Tibial nerve (tissue), 4 donors: ENCODE results near the gene TNIK. TPM values are rescaled to one million over a fixed set of nuclear protein-coding genes. Genes with fewer than 3 reads are reported as not detected.

ENCODE experiments used
- DNase-seq, 2 donors: peaks; one replicate each; pipeline ENCODE4 v3.0.0-alpha.2; 2019; ENCODE audit warnings: low spot score in 2 of 2
- H3K27ac ChIP-seq, 4 donors: fragments of 200-600 bp; sonication (generic) in 3 of 4; one replicate each; pipeline ENCODE4 v1.5.1; 2017 to 2019; ENCODE audit warnings: mild to moderate bottlenecking in 1 of 4
- H3K27me3 ChIP-seq, 2 donors: fragments of 200-600 bp; sonication (generic) in 1 of 2; one replicate each; pipeline versions ENCODE4 v1.5.1 to v1.6.0; 2017 to 2019
- H3K36me3 ChIP-seq, 3 donors: fragments of 200-600 bp; sonication (generic); one replicate each; pipeline ENCODE4 v1.5.1; 2018 to 2019
- H3K4me1 ChIP-seq, 4 donors: fragments of 200-600 bp; sonication (generic) in 3 of 4; one replicate each; pipeline ENCODE4 v1.5.1; 2017 to 2019
- H3K4me3 ChIP-seq, 4 donors: fragments of 200-600 bp; sonication (generic) in 3 of 4; one replicate each; pipeline ENCODE4 v1.5.1; 2017 to 2019; ENCODE audit warnings: mild to moderate bottlenecking in 1 of 4, moderate library complexity in 1 of 4
- H3K9me3 ChIP-seq, 4 donors: fragments of 200-600 bp; sonication (generic) in 3 of 4; one replicate each; pipeline ENCODE4 v1.5.1; 2017 to 2019
- EP300 ChIP-seq, 2 donors: sonication (generic); formaldehyde crosslinking; IDR thresholded peaks; one replicate each; pipeline ENCODE4 v1.6.1; 2017; ENCODE audit warnings: antibody characterized with exemption in 2 of 2, mild to moderate bottlenecking in 1 of 2
- POLR2A ChIP-seq, 2 donors: fragments of 450-650 bp; IDR thresholded peaks; one replicate each; pipeline ENCODE4 v1.6.1; 2017; ENCODE audit warnings: antibody characterized with exemption in 2 of 2, mild to moderate bottlenecking in 2 of 2, moderate library complexity in 2 of 2
- WGBS, 2 donors: methylation state at CpG; one replicate each; pipeline ENCODE4 v1.1.5; 2018; 5-methylcytosine and 5-hydroxymethylcytosine counted together
- total RNA-seq, 4 donors: library from RNA; depleted of rRNA; stranded (reverse); fragments of >200 nt; gene quantifications; one replicate each; pipeline ENCODE4 v1.1.0, GENCODE V29; 2016
- TF ChIP-seq, protein P1 (sequence below), 5 experiments: fragments of 200-600 bp in 3 of 5; fragments of 450-650 bp in 2 of 5; sonication (generic) in 3 of 5; IDR thresholded peaks; one replicate each; pipeline ENCODE4 v1.5.1; 2016 to 2019; ENCODE audit warnings: antibody characterized with exemption in 5 of 5, mild to moderate bottlenecking in 3 of 5, moderate library complexity in 2 of 5

TNIK gene
- total RNA-seq, 4 donors from 2014 or later: 5.4 to 11.1 (median 7.5) TPM

DNA sequence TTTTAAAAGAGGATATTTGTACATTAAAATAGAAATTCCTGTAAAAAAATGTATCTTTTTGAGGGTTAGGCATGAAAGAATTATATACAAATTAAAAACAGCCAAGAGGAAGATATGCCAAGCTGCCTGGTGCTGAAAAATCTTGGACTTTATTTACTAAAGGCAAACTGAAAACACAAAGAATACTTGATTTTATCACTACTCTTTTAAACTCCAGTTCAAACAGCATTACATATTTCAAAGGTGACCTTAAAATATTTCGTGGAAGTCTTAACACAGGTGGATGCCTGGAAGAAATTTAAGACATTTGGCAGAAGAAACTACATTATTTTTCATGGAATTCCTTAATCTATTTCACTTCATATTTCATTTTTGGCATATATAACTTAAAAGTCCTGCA is 332.6 kb downstream of the TNIK start:
- Histone ChIP-seq H3K4me1 (peaks cover 0 to 12% (median 3%) of the 10 kb centered on the region in 4 donors), H3K27ac (no peak overlapping the region), H3K27me3 (no peaks in the 10 kb centered on the region), H3K4me3 (no peak overlapping the region), H3K9me3 (no peaks in the 10 kb centered on the region), H3K36me3 (no peaks in the 10 kb centered on the region)
- 80 to 81% methylated on average over 1 of the region's 1 CpG for WGBS, 2 donors
- TF ChIP-seq POLR2A (IDR thresholded peaks at IDR 0.05) (no peak), EP300 (IDR thresholded peaks at IDR 0.05) (no peak)
- no peak for DNase-seq

DNA sequence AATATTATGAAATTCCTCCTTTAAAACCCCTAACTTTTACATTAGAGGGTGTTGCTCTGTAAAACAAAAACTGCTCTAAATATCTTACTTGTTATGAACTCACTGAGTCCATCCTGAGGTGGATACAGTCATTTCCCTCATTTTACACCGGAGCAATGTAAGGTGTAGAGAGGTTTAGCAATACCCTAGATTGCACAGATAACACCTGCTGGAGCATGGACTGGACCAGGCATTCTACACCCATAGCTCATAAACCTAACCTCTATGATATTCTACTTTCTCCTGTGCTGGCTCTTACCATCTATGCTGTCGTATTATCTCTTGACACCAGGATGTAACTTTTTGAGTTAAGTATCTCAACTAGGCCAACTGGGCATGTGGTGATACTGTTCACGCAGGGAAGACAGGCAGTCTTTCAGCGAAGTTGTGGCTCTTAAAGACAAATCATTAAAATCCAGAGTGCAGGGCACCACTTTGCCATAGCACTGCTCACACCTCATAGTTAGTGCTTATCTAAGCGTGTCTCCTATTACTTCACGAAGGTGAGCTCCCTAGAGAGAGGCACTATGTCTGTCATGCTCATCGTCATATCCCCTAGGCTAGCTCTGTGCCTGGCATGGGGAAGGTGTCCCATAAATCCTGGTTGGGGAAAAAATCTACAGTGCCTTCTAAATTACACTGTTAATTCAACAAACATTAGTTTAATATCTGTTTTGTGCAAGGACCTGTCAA is 333.6 kb downstream of the TNIK start:
- WGBS, 2 donors: 94 to 95% methylated on average over 7 of the region's 7 CpGs
- no peak for DNase-seq

DNA sequence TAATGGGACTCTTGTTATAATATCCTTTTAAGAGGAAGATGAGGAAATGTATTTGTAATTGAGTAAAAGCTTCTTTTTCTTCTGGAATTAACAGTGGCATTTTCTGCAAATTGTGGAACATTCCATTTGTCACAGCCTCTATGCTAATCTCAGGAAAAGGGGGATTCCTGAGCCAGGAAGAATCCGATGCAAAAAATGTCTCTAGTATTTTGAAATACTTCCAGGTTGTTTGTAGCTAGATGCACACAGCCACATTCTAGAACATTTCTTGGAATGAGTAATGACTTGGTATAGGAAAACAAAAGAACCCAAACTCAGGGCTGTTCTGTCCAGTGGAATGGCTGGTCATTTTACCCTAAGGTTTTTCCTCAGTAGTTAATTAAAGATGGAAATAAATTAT is 335.2 kb downstream of the TNIK start:
- no peaks in the 10 kb centered on the region for H3K36me3 ChIP-seq
- no peak overlapping the region for H3K4me3 ChIP-seq
- 11 to 19% methylated on average over 1 of the region's 1 CpG for WGBS, 2 donors
- no peak overlapping the region for H3K27ac ChIP-seq
- no peak for TF ChIP-seq POLR2A (IDR thresholded peaks at IDR 0.05)
- TF ChIP-seq, protein P1, sequence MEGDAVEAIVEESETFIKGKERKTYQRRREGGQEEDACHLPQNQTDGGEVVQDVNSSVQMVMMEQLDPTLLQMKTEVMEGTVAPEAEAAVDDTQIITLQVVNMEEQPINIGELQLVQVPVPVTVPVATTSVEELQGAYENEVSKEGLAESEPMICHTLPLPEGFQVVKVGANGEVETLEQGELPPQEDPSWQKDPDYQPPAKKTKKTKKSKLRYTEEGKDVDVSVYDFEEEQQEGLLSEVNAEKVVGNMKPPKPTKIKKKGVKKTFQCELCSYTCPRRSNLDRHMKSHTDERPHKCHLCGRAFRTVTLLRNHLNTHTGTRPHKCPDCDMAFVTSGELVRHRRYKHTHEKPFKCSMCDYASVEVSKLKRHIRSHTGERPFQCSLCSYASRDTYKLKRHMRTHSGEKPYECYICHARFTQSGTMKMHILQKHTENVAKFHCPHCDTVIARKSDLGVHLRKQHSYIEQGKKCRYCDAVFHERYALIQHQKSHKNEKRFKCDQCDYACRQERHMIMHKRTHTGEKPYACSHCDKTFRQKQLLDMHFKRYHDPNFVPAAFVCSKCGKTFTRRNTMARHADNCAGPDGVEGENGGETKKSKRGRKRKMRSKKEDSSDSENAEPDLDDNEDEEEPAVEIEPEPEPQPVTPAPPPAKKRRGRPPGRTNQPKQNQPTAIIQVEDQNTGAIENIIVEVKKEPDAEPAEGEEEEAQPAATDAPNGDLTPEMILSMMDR (IDR thresholded peaks at IDR 0.05): no peak
- DNase-seq: no peak
- no peaks in the 10 kb centered on the region for H3K27me3 ChIP-seq
- H3K9me3 ChIP-seq: no peaks in the 10 kb centered on the region
- H3K4me1 ChIP-seq: peaks cover 0 to 12% (median 4%) of the 10 kb centered on the region in 4 donors

More for the DNA sequence above, 333.6 kb downstream of the TNIK start:
- Histone ChIP-seq H3K4me1 (peaks cover 0 to 12% (median 6%) of the 10 kb centered on the region in 4 donors), H3K27ac (no peak overlapping the region), H3K4me3 (no peak overlapping the region), H3K27me3 (no peaks in the 10 kb centered on the region), H3K36me3 (no peaks in the 10 kb centered on the region), H3K9me3 (no peaks in the 10 kb centered on the region)
- TF ChIP-seq POLR2A (IDR thresholded peaks at IDR 0.05): no peak

DNA sequence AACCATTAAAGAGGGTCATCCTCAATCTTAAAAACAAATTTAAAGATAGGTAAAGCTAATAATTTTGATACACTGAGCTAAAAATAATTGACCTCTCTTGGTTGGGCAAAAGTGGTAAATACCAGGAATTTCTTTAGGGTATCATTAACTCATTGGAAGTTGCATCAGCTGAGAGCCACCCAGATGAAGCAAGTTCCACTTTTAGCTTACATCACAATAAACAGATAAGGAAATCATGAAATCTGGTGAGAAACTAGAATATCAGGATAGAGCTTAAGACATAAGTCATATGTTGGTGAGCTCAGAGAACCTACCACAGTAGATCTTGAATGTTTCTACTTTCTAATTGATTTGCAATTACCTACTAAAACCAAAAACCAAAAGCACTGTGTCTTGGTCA is 336.3 kb downstream of the TNIK start:
- Histone ChIP-seq H3K36me3 (no peaks in the 10 kb centered on the region), H3K4me1 (peaks cover 0 to 12% (median 4%) of the 10 kb centered on the region in 4 donors), H3K9me3 (no peaks in the 10 kb centered on the region), H3K27ac (no peak overlapping the region), H3K27me3 (no peaks in the 10 kb centered on the region), H3K4me3 (no peak overlapping the region)
- no peak for DNase-seq
- no peak for TF ChIP-seq EP300 (IDR thresholded peaks at IDR 0.05)
- TF ChIP-seq, protein P1 (IDR thresholded peaks at IDR 0.05): no peak
- TF ChIP-seq POLR2A (IDR thresholded peaks at IDR 0.05): no peak

DNA sequence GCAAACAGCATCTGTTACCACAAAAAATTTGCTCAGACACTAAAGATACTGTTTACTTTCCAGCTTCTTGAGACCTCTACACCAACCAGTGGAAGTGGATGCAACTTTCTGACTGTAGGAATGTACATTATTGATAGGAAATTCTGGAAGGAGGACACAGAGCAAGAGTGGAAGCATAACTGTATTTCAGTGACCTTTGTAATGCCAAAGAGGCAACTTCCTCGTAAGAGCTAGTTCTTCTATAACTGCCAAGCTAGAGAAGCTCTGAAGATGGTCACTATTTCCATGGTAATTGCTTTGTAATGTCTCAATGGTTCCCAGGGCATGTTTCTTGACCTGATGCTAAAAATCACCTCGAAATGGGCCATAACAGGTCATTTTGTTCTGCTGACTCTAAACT is 337.3 kb downstream of the TNIK start:
- DNase-seq: no peak
- 71 to 74% methylated on average over 2 of the region's 2 CpGs for WGBS, 2 donors
- no peaks in the 10 kb centered on the region for H3K36me3 ChIP-seq
- peaks cover 0 to 12% (median 4%) of the 10 kb centered on the region in 4 donors for H3K4me1 ChIP-seq
- no peaks in the 10 kb centered on the region for H3K9me3 ChIP-seq
- H3K27ac ChIP-seq: no peak overlapping the region
- H3K4me3 ChIP-seq: no peak overlapping the region
- TF ChIP-seq, protein P1 (IDR thresholded peaks at IDR 0.05): no peak
- TF ChIP-seq POLR2A (IDR thresholded peaks at IDR 0.05) (no peak), EP300 (IDR thresholded peaks at IDR 0.05) (no peak)
- H3K27me3 ChIP-seq: no peaks in the 10 kb centered on the region

DNA sequence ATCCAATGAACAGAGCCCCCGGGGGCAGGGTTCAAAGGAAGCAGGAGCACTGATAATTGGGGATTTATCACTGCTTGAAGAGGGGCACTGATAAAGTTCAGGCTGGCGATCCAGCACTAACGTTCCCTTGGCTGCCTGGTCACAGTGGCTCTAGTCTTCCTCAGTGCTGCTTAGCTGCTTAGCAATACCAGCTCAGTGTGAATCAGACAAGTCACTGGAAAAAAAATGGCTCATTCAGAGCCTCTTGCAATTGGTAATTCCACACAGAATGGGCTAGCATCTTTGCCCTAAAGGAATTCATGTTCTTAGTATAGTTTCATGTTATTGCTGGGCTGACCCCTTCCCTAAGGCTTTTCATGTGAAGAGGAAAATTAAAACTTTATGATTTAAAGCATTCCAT is 338.0 kb downstream of the TNIK start:
- peaks cover 0 to 12% (median 4%) of the 10 kb centered on the region in 4 donors for H3K4me1 ChIP-seq
- no peaks in the 10 kb centered on the region for H3K9me3 ChIP-seq
- no peak overlapping the region for H3K27ac ChIP-seq
- no peak for DNase-seq
- TF ChIP-seq POLR2A (IDR thresholded peaks at IDR 0.05) (no peak), EP300 (IDR thresholded peaks at IDR 0.05) (no peak)
- TF ChIP-seq, protein P1 (IDR thresholded peaks at IDR 0.05): no peak
- no peak overlapping the region for H3K4me3 ChIP-seq
- WGBS, 2 donors: 41 to 53% methylated on average over 3 of the region's 3 CpGs
- H3K27me3 ChIP-seq: no peaks in the 10 kb centered on the region
- no peaks in the 10 kb centered on the region for H3K36me3 ChIP-seq
